Neural crest cell (in vitro differentiated cells): ENCODE results near the gene PRKCB. TPM values are rescaled to one million over a fixed set of nuclear protein-coding genes. Genes with fewer than 3 reads are reported as not detected.
"Not testable (repeated sequence)": the region's sequence is repeated elsewhere in the genome, so short reads cannot be mapped to it uniquely, and the experiment has no call there.

Experiments
- DNase-seq: peaks from one replicate; pipeline ENCODE4 v3.0.0; 2021; ENCODE audit warnings: low read depth, mixed read lengths, low spot score
- H3K27ac Mint-ChIP-seq: one replicate; pipeline ENCODE4 v1.8.0; 2021; ENCODE audit warnings: mild to moderate bottlenecking, mixed read lengths; ENCODE audit not compliant: unreplicated experiment
- H3K27me3 Mint-ChIP-seq: 2 replicates; pipeline ENCODE4 v1.8.0; 2021; ENCODE audit warnings: low read depth, mild to moderate bottlenecking, mixed read lengths
- H3K36me3 Mint-ChIP-seq: 2 replicates; pipeline ENCODE4 v1.8.0; 2021; ENCODE audit warnings: low read depth, mild to moderate bottlenecking, mixed read lengths
- H3K4me1 Mint-ChIP-seq: 2 replicates; pipeline ENCODE4 v1.8.0; 2021; ENCODE audit warnings: mixed read lengths
- H3K4me3 Mint-ChIP-seq: one replicate; pipeline ENCODE4 v1.8.0; 2021; ENCODE audit warnings: mild to moderate bottlenecking, mixed read lengths
- H3K9me3 Mint-ChIP-seq: 2 replicates; pipeline ENCODE4 v1.8.0; 2021; ENCODE audit warnings: mixed read lengths
- total RNA-seq: library from RNA; stranded (reverse); gene quantifications from 2 replicates; pipeline ENCODE4 v1.2.1, GENCODE V29; 2021
- TF ChIP-seq, protein P1 (sequence below): fragments of 200-600 bp; sonication (generic); conservative IDR thresholded peaks from 2 replicates; pipeline ENCODE4 v1.5.0; 2021; ENCODE audit warnings: antibody characterized with exemption, mild to moderate bottlenecking

The PRKCB gene
- total RNA-seq, 1 donor from 2014 or later = 0.77 TPM

DNA sequence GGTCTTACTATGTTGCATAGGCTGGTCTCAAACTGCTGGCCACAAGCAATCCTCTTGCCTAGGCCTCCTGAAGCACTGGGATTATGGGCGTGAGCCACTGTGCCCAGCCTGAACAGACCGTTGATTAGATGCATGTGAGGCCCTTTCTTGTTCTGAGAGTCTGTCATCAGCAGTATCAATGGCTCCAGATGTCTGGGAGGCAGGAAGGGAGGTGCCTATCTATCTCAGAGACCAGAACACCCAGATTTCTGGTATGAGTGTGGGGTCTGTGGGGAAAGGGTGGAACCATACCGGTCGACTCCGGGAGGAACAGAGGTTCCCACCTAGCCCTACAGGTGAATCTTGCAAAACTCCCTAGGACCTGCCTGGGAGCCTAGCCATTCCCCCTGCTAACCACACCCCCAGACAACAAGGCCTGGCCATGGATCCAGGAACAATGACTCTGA lies 71.7 kb downstream of the PRKCB start:
- H3K27ac Mint-ChIP-seq = no peak overlapping the region
- TF ChIP-seq, protein P1, sequence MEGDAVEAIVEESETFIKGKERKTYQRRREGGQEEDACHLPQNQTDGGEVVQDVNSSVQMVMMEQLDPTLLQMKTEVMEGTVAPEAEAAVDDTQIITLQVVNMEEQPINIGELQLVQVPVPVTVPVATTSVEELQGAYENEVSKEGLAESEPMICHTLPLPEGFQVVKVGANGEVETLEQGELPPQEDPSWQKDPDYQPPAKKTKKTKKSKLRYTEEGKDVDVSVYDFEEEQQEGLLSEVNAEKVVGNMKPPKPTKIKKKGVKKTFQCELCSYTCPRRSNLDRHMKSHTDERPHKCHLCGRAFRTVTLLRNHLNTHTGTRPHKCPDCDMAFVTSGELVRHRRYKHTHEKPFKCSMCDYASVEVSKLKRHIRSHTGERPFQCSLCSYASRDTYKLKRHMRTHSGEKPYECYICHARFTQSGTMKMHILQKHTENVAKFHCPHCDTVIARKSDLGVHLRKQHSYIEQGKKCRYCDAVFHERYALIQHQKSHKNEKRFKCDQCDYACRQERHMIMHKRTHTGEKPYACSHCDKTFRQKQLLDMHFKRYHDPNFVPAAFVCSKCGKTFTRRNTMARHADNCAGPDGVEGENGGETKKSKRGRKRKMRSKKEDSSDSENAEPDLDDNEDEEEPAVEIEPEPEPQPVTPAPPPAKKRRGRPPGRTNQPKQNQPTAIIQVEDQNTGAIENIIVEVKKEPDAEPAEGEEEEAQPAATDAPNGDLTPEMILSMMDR = no peak

DNA sequence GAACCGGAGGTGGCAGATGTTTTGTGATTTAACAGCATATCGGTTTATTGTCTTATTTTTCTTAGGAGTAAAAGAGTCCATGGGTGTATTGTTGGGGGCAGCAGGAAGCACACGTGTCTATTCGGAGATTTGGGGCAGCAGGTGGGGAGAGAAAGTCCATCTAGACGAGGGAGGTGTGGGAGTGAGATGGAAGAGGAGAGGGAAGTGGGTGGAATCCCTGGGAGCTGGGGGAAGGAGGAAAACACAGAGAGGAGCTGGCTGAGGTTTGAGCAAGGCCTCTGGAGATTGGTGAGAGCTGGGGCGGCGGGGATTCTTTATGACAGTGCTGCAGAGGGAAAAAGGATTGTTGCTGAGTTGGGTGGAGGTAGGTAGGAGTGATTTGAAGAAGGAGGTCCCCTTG lies 72.1 kb downstream of the PRKCB start:
- Mint-ChIP-seq H3K27ac (no peak overlapping the region), H3K27me3 (no peaks in the 10 kb centered on the region), H3K4me3 (no peak overlapping the region), H3K36me3 (no peaks in the 10 kb centered on the region), H3K4me1 (no peaks in the 10 kb centered on the region), H3K9me3 (no peaks in the 10 kb centered on the region)
- no peak for DNase-seq
- TF ChIP-seq, protein P1 = no peak

More for the DNA sequence above, 71.7 kb downstream of the PRKCB start:
- no peaks in the 10 kb centered on the region for H3K9me3 Mint-ChIP-seq
- no peaks in the 10 kb centered on the region for H3K36me3 Mint-ChIP-seq
- no peaks in the 10 kb centered on the region for H3K27me3 Mint-ChIP-seq
- no peak overlapping the region for H3K4me3 Mint-ChIP-seq
- H3K4me1 Mint-ChIP-seq = no peaks in the 10 kb centered on the region
- DNase-seq = no peak

DNA sequence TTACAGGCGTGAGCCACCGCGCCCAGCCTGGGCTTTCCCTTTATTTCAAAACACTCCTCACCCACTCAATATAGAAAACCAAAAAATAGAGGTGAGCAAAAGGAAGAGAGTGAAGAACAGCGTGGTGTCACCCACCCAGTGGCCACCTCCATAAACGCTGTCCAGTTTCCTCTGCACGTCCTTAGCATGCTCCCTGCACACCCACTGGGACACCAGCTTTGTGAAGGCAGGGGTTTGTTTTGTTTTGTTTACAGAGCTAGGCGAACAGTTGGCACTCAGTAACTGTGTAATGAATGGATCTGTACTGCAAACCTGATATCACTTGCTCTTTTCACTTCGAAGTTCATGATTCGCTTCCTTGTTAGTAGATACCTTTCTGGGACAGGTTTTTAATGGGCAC lies 73.0 kb downstream of the PRKCB start:
- TF ChIP-seq, protein P1 = no peak
- Mint-ChIP-seq H3K4me1 (no peaks in the 10 kb centered on the region), H3K9me3 (no peaks in the 10 kb centered on the region), H3K36me3 (no peaks in the 10 kb centered on the region), H3K4me3 (no peak overlapping the region), H3K27me3 (no peaks in the 10 kb centered on the region), H3K27ac (no peak overlapping the region)
- DNase-seq = no peak

DNA sequence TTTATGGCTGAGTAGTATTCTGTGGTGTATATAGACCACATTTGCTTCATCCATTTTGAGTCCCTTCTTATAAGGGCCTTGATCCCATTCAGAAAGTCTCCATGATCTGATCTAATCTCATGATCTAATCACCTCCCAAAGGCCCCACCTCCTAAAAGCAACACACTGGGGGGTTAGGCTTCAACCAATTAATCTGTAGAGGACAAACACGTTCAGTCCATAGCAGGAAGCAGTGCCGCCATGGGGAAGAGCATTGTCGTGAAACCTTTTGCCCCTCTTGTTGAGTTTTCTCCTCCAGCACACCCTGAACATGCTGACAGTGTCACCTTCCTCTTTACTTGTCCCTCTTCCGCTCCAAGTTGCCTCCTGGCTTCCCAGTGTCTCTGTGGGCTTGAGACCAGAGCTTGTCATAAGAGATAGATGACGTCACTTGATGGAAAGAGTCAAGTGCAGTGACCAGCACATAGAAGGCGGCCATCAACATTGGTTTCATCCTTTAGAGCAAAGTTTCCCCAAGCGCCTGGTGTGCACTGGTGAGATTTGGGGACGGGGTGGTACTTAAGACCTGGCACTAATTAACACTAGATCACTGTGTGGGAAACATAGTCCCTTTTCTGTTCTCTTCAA lies 74.1 kb downstream of the PRKCB start:
- DNase-seq = no peak
- Mint-ChIP-seq H3K9me3 (no peaks in the 10 kb centered on the region), H3K27ac (no peak overlapping the region), H3K36me3 (no peaks in the 10 kb centered on the region), H3K4me1 (peaks cover under 1% of the 10 kb centered on the region), H3K27me3 (no peaks in the 10 kb centered on the region), H3K4me3 (no peak overlapping the region)
- TF ChIP-seq, protein P1 = no peak

DNA sequence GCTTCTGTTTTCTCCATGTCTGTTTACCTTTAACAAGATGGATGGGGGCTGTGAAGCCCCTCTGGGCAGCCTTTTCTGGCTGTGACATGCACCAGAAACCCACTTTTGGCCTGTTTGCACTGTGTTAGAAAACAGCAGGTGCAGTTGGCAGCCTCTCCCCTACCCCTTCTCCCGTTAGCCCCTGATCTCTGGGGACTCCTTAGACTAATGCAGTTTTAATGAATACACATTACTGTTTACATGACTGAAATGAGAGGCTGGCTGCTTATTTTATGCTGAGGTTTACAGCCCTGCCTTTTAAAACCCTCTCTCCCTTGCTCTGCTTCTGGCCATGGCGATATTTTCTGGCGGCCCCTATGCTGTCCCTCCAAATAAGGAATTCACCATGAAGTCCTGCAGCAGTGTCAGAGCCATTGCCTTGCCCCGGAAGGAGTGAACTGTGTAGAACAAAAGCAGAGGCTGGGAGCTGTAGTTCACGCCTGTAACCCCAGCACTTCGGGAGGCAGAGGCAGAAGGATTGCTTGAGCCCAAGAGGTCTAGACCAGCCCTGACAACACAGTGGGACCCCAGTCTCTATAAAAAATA lies 79.3 kb downstream of the PRKCB start:
- H3K27me3 Mint-ChIP-seq = peaks cover 9% of the 10 kb centered on the region
- H3K4me3 Mint-ChIP-seq = no peak overlapping the region
- no peak for DNase-seq
- no peaks in the 10 kb centered on the region for H3K9me3 Mint-ChIP-seq
- peaks cover 6% of the 10 kb centered on the region for H3K4me1 Mint-ChIP-seq
- no peaks in the 10 kb centered on the region for H3K36me3 Mint-ChIP-seq
- TF ChIP-seq, protein P1 = no peak
- peak overlapping the region; percentile 24 for H3K27ac Mint-ChIP-seq

DNA sequence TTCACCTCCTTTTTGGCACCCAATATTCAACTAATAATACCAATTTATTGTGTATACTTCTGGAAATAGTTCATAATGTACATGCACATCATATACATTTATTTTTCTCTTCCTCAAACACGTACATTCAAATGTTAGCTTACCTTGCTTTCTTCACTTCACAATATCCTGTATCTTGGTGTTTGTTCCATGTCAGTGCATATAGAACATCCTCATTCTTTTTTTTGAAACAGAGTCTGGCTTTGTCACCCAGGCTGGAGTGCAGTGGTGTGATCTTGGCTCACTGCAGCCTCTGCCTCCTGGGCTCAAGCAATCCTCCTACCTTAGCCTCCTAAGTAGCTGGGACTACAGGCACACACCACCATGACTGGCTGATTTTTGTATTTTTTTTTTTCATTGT lies 80.8 kb downstream of the PRKCB start:
- H3K9me3 Mint-ChIP-seq, H3K27ac Mint-ChIP-seq, DNase-seq, H3K27me3 Mint-ChIP-seq, H3K4me3 Mint-ChIP-seq, H3K36me3 Mint-ChIP-seq, H3K4me1 Mint-ChIP-seq: not testable (repeated sequence)
